Measurements from ENCODE around the gene ITGA6.

ITGA6 gene

DNA sequence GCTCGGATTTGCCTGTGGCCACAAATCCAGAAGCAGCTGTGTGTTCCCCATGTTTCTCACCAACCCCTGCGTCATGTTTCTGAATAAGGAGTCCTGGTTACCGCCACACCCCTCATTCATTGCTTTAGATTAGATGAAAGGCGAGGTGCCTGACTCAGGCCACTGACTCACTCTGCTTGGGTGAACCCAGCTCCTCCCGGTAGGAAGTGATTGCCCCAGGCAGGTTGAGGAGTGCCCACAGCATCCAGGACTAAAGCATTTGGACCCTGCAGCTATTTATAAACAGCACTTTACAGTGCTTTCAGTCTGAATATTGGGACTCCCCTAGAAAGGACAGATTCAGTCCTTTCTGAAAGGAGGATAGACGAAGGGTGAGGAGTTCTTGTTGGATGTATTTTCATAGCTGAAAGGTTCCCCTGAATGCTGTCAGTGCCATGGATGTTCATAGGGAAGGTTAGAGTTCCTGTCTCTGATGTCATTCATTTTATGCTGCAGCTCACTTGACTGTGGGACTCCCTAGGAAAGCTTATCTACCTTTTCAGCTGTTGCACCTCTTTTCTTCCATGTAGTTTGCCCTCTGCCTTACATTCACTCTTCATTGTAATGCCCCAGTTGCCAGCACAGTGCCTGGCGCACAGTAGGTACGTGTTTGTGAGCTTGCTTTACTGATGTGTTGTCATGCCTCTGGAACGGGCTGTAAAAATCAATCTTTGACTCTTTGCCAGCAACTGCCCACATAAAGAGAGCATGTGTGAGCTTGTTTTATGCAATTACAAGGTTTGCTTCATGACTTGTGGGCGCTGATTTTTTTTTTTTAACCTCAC, 14.9 kb downstream of the ITGA6 start:
- DNase-seq, result no peak

DNA sequence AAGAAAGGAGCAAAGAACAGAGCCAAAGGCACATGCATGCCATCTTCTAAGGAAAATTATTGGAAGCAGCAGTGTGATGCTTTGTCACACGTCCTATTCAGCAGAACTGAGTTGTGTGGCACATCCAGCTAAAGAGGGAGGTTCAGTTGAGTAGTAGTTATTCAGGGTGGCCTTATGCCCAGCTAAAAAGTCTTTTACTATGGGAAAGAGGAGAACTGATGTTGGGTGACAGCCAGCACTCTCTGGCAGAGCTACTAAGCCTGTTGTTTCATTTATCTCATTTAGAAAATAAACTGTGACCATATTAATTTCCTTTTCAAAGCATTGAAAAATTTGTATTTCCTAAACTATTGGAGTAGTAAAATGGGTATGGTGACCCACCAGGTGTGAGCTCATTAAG, 18.5 kb downstream of the ITGA6 start:
- DNase-seq, result no peak

DNA sequence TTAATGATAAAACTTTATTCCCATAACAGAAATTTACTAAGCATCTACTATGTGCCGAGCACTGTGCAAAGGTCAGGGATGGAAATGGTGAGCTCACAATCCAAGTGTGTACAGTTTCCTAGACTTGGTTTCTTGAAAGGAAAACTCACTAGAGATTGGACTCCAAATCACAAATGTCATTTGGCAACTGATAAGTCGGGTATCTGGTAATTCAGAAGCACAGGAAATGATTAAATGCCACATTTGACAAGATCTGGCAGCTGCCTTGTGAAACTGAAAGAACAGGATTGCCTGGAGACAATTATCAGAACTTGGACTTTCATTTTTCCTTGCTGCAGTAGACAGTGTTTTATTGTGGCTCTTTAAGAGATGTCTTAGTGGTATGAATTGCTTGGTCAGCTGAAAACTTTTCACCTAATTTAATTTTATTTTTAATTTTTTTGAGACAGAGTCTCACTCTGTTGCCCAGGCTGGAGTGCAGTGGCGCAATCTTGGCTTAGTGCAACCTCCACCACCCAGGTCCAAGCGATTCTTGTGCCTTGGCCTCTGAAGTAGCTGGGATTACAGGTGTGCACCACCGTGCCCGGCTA, 19.2 kb downstream of the ITGA6 start:
- peak in 1 of 2 donors; percentile 46 for DNase-seq

DNA sequence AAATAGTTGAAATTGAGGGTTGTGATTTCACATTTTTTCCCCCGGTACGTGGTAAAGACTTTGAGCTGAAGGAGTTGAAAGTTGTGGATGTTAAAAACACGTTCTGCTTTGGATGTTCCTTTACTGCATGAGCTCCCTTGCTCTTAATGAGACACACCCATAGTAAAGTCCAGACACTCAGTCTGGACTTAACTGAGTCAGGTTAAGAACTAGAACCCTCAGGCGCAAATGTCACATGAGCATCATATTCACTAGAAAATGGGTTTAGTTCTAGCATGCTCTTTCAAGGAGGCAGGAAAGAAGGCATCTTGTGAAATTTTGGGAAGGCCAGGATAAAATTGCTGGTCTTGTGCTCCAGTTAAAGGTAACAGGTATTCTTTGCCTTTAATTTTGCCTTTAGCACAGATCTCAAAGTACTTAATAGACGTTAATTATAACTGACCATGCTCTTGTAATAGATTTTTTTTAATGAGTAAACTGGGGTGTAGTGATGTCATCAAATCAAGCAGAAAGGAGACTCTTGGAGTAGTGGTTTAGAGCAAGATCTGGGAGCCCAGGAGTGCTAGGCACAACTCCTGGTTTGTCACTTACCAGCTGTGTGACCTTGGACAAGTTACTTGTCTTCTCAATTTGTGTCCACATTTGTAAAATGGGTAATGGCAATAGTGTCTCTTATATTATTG, 20.6 kb downstream of the ITGA6 start:
- no peak for DNase-seq

DNA sequence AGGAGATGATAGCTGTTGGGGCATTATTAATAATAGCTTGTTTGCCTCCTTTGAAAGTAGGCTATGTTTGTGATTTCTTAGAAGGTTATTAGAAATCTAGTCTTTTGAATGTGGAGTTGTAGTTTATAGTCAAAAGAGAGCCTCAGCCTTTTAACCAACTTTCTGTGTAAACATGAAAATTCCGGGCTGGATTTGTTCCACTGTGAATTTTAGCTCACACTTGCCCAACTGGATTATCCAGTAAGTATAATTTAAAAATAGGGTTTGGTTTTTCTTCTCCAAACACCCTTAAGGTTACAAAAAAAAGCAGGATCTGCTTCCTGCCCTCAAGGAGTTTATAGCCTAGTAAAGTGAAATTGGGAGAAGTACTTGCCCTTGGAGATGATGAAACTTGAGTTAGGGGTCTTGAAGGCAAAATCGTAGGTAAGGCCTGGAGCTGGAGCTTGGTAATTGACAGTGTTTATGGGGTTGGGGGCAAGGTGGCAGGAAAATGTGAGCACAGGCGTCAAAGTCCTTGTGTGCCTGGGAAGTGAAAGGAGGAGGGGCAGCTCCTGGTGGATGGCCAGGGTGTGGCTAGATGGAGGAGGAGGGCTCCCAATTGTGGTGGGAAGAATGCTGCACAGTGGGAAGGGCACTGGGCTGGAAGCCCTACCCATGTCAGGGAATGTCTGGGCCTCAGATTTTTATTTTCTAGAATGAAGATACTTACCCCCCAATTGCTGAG, 21.3 kb downstream of the ITGA6 start:
- no peak for DNase-seq

DNA sequence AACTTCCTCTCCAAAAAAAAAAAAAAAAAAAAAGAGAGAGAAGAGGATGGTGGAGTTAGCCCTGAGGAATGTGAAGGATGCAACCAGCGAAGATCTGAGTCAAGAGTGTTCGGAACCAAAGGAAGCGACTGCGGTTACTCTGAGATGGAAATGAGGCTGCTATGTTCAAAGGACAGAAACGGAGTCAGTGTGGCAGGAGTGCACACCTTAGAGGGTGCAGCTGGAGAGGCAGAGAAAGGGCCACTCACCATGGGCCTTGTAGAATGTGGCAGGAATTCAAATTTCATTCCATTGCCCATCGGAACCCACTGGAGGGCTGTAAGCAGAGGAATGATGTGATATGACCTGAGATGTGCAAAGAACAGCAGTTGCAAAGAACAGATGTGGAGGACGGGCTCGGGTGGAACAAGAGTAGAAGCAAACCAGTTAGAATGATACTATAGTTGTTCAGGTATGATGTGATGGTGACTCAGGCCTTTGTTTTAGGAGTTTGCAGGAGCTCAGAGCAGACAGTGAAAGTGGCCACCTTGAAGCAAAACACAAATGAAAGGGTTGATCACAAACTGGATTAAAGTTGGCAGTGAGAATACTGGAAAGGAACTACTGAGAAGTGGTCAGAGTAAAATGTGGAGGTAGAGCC, 22.6 kb downstream of the ITGA6 start:
- DNase-seq, result no peak

DNA sequence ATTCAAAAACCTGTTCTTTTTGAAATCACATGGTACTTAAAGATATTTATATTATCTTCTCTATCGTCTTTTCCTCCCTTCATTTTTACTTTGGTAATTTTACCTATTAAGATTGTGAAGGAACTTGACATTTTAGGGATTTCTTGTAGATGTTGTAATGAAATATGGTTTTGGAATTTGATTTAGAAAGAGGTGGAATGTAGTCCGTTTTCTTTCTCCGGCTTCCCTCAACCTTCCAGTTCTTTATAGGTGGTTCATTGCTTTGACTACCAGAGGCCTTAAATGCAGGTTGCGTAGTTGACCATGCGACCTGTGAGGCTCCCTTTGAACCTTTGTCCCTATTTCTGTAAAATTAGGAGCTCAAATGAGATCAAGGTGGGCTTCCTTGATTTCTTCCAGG, 24.5 kb downstream of the ITGA6 start:
- DNase-seq, result no peak

DNA sequence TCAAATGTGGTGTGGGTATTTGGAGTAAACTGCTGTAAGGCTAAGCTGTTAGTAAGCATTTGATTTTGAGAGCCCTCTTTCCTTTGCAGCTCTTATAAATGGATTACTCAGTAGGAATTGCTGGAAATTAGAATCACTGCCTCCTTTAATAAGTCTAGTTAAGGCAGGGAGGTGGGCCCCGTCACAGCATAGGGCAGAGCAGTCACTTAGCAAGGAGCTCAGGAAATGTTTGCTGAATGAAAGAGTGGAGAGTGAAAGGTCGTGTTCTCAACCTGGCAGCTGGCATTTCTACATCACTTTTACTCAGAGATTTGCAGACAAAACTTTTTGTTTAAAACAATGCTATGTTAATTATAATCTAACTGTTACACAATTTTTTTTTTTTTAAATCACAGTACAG, 25.5 kb downstream of the ITGA6 start:
- no peak for DNase-seq

DNA sequence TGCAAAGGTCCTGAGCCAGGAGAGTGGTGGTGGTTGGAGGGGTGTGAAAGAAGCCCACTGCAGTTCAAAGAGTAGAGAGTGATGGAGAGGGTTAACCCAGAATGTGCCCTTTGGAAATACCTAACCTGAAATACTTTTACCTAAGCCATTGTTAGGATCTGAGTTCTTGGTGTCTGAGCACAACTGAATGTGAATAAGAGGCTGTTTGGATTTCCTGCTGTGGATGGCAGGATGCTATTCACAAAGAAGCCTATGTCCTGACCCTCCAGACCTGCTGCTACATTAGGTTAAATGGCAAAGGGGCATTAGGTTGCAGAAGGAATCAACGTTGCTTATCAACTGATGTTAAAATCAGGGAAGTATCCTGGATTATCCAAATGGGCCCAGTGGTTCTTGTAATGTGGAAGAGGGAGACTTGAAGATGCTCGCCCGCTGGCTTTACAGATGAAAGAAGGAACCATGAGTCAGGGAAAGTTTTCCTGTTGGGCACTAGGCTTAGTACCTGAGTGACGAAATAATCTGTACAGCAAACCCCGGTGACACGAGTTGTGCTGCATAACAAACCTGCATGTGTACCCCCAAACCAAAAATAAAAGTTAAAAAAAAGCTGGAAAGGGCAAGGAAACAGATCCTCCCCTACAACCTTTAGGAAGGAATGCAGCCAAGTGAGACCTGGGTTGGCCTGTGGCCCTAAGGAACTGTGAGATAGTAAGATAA, 27.2 kb downstream of the ITGA6 start:
- no peak for DNase-seq

DNA sequence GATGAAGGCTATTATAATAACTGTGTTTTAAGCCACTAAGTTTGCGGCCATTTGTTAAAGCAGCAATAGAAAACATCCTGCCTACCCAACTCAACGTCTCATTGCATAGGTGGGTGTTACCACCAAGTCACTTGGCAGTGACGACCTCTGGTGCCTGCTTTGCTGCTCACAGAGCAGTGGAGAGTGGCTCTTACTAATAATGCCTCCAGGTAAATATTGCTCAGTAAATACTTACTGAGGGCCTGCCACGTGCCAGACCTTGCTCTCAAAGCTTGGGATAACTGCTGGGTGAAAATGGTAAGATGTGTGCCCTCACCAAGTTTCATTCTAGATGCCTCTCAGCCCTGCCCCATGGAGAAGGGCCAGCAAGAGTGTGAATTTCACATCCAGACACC, 27.7 kb downstream of the ITGA6 start:
- no peak for DNase-seq

DNA sequence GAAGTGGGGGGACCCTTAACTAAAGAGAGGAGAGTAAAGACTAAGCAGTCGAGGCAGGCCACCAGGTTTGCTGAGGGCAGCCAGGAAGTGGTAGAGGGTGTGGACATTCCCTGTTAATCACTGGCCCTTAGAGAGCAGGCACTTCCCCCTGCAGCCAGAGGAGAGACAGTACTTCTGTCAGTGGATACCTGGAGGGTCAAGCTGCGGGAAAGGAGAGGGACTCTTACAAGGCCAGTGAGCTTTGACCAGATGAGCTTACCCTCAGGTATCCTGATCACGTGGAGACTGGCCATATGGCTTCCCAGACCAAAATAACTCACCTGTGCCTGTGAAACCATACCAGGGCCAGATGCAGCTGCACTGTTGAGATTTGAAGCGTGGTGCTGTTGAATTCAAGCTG, 28.6 kb downstream of the ITGA6 start:
- no peak for DNase-seq

DNA sequence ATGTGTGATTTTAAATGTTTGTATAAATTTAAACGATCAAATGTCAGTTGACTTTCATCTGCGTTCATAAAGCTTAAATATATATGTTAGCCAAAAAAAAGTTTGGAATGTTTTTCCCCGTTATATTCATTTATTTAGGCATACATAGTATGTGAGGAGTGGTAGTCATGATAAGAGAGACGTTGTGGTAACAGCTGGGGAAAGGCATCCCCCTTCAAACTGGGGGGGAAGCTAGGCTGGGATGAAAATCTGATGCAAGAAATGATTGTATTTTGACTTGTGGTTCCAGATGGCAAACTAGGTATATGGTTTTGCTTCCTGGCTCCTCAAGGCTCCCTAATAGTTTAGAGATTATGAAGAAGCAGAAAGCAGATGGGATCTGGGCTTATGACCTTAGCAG, 30.1 kb downstream of the ITGA6 start:
- DNase-seq, result no peak

DNA sequence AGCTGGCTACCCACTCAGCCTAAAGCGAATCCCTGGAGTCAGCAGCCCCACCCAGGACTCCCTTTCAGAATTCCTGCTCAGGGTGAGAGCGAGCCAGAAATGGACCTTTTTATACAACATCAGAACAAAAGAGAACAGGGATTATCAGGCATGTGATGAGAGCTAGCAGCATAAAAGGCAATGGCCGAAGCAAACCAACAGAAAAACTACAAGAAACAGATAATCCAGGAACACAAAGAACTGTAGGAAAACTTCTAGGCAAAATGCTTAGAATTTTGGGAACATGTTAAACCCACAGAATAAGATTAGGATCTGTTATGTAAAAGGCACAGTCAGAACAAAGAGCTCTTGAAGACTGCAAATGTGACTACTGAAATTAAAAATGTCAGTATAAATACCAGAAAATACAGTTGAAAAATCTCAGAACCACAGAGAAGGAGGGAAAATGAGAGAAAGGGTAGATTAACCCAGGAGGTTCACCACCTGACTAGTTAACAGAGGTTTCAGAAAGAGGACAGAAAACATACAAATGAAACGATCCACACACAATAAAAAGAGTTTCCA, 31.3 kb downstream of the ITGA6 start:
- DNase-seq, result no peak

DNA sequence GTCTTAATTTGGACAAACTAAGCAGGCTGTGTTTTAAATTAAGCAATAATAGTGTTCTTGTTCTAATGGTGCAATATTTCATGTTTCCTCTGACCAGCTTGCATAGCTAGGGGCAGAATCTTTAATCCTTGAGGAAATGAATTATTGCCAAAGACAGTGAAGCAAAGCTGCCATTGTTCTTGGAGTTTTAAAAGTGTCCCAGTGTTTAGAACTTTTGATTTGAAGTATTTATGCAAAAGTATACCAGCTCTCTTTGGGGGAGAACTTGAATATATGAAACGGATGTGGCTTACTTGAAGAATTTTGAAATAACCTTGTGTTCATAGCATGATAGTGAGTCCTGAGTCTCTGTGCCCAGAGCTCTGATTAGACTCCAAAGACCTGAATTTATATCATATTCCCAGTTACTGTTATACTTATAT, 33.4 kb downstream of the ITGA6 start:
- DNase-seq, result no peak

DNA sequence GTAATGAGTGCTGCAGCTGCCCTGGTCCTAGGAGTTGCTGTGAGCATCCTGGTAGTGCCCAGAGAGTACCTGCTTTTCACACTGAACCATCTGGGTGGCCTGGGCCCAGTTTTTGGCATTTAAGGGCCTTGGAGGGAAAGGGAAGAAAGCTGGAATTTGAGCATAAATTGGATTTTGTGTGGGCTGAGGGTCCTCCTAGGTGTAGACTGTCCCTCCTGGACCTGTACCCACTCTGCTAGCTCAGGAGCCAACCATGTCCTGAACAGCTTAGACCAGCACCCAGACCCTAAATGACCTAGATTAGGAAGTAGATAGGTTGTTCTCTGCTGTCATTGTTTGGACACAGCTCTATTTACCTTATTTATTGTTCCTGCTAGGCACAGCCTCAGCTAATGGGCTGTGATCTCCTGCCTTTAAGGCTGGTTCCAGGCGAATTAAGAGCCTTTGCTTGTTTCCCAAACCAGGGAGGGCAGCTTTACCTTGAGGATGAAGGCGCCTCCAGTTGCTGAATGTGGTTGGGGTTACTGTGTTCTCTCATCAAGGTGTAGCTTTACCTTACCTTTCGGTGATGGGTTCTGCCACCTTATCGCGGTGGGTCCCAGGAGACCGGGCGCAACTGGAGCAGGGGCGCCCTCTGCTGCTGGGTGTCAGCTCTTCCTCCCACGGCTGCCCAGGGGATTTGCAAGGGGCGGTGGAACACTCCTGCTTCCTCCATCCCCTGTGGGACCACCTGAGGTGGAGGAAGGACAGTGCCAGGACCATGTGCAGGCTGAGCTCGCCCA, 34.4 kb downstream of the ITGA6 start:
- DNase-seq, result peak; percentile 18 to 24

DNA sequence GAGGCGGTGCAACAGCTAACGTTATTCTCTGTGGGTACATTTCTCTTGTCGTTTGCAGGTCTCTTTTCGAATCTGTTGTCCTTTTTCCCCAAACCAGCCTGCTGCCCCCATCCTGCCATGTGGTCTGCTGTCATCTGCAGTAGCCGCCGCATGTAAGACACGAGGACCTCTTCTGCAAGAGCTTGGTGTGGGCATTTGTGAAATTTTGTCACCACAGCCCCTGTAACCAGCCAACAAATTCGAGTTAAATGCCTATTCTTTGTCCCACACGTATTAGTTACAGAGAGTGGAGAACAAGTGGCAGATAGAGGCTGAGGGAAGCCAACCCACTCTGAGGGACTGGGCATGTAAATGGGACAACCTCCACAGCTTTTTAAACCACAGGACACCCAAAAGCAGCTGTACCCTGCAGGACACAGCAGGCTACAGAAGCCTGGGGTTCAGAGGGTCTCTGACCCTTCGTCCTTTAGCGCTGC, 35.0 kb downstream of the ITGA6 start:
- no peak for DNase-seq

DNA sequence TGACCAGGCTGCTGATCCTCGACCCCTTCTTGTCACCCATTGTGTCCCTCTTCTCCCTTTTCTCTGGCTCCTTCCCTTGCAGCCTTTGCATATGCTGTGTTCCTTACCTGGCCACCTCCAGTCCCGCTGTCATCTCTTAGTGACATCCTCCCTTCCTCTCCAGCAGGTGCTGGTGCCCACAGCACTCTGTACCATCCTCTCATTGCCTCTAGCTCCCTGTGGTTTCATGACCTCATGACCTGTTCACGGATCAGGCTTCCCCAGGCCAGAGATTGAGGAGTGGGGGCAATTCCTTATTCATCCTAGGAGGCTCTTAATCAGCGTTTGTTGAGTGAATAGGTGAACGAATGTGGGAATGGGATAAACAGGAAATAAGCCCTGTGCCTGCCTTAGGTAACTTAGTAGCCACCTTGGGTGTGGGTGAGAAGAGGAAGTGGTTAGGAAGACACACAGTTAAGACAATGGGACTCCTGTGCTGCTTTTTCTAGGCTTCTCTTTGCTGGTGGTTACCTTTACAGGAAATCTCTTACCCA, 35.5 kb downstream of the ITGA6 start:
- DNase-seq, result peak in 1 of 2 donors; percentile 18

DNA sequence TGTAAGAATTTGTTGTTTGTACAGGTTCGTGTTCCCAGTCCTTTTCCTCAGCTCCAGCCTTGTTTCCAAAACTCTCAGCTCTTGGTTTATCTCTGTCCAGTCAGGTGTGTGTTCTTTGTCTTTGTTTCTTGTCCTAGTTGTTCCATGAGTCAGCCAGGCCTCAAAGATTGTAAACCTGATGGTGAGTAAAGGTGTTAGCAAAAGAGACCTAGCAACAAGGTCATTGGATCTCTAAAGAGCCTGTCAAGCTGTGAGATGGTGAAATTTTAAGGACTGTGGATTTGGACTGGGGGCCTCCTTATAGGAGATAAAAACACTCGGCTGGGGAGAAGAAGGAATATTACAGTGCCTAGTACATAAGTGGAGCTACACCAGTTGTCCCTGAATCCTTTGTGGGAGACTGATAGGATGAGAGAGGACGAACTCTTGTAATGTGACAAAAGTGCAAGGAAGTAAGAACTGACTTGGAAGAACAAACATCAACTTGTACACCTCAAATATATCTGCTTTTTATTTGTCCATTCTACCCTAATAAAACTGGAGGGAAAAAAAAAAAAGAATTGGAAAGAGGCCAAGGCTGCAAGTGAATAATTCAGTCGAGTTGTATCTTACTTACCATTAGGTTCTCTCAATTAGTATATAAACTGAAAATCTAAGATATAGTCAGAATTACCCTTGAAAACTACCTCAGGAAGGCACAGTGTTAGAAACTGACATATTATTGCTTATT, 37.2 kb downstream of the ITGA6 start:
- no peak for DNase-seq

DNA sequence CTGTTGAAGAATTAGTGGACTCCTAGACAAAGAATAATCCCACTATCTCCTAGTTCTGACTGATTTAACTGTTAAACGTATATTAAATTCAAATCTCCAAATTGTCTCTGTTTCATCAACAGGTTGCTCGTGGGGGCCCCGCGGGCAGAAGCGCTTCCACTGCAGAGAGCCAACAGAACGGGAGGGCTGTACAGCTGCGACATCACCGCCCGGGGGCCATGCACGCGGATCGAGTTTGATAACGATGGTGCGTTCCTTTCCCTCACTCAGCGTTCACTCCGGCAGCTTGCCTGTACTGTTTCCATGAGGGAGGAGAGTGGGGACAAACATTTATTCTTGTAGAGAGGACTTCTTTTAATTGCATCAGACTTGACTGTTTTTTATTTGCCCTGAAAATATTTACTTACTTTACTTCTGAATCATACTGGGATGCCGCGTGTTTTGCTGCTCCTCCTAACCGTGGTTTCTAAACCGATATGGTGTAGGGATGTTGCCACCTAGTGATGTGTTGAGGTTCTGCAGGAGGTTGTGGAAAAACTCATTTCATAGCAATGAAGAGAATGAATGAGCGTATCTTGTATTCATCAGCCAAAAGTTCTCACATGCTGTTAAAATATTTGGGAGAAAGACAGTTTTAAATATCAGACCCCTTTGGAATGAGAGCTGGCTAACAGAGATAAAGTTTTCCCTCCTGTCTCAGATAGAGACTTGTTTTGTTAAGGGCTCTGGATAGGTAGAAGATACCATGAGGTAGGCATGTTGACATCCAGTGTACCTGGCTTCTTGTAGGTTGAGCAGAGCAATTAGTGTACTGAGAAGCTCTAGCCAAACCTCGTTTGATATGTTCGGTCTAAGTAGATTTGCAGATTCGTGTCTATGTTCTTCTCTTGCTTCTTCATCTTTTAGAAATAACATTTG, 38.3 kb downstream of the ITGA6 start:
- DNase-seq, result peak in 1 of 2 donors; percentile 83
